ENCODE data around the gene MRPL47. TPM values are rescaled to one million over a fixed set of nuclear protein-coding genes. Genes with fewer than 3 reads are reported as not detected.

Gene MRPL47
- total and polyA plus RNA-seq, 2 of the 13 experiments (the other 11 are each of a cell fraction or from before 2014, with no cell fraction given): 36.1 to 83.8 TPM

GRCh38 chr3:179562591-179563270, 41.7 kb downstream of the MRPL47 start, which contains the start of gene ACTL6A (continued):
- TF ChIP-seq THAP7 (CRISPR knock-in tag; IDR thresholded peaks at IDR 0.05): no peak
- 0 out of 2 replicates have a peak, but pooled peaks have one; percentile 55 for TF ChIP-seq ZNF691 (CRISPR knock-in tag; IDR thresholded peaks at IDR 0.05; ENCODE audit: borderline replicate concordance, low read depth)
- TF ChIP-seq HMGA1 (CRISPR knock-in tag; conservative IDR thresholded peaks at IDR 0.05): no peak
- no peak for TF ChIP-seq CEBPB (IDR thresholded peaks at IDR 0.05; ENCODE audit: borderline replicate concordance, low read depth, low read length)
- TF ChIP-seq ARID3A (IDR thresholded peaks at IDR 0.05; ENCODE audit: low read depth, low read length): no peak
- peak; percentile 62; the same call in 1 of the 2 replicates for TF ChIP-seq PBX2 (CRISPR knock-in tag; IDR thresholded peaks at IDR 0.05)
- TF ChIP-seq ZNF75D (CRISPR knock-in tag; IDR thresholded peaks at IDR 0.05; ENCODE audit: borderline replicate concordance): no peak
- peak; percentile 40; the same call in 1 of the 2 replicates for TF ChIP-seq IKZF5 (CRISPR knock-in tag; IDR thresholded peaks at IDR 0.05)
- TF ChIP-seq MTF1 (CRISPR knock-in tag; IDR thresholded peaks at IDR 0.05): no peak
- TF ChIP-seq HES4 (CRISPR knock-in tag; IDR thresholded peaks at IDR 0.05; ENCODE audit: borderline replicate concordance): no peak
- TF ChIP-seq NFATC3 (CRISPR knock-in tag; IDR thresholded peaks at IDR 0.05): no peak
- peak; percentile 54; the same call in 1 of the 2 replicates for TF ChIP-seq ELF3 (CRISPR knock-in tag; IDR thresholded peaks at IDR 0.05)
- no peak for TF ChIP-seq HNRNPH1 (optimal IDR thresholded peaks at IDR 0.05; ENCODE audit: low read depth, low read length)
- TF ChIP-seq PHF5A (CRISPR knock-in tag; IDR thresholded peaks at IDR 0.05; ENCODE audit: low read depth, unreplicated experiment): no peak
- no peak for TF ChIP-seq SSRP1 (CRISPR knock-in tag; IDR thresholded peaks at IDR 0.05)
- no peak for TF ChIP-seq GLI4 (CRISPR knock-in tag; IDR thresholded peaks at IDR 0.05; ENCODE audit: borderline replicate concordance)
- TF ChIP-seq RNF2 (conservative IDR thresholded peaks at IDR 0.05; ENCODE audit: low read depth): no peak
- no peak for TF ChIP-seq LBX2 (CRISPR knock-in tag; IDR thresholded peaks at IDR 0.05; ENCODE audit: borderline replicate concordance)
- no peak for TF ChIP-seq ZSCAN12 (CRISPR knock-in tag; IDR thresholded peaks at IDR 0.05)
- no peak for TF ChIP-seq ZNF710 (CRISPR knock-in tag; IDR thresholded peaks at IDR 0.05; ENCODE audit: borderline replicate concordance)
